CD4-positive, alpha-beta T cell treated with Interleukin-6 at 100 ng/mL for 8 hours (primary cell): Measurements from ENCODE around the gene GNAL.
"Not testable (repeated sequence)": the region's sequence is repeated elsewhere in the genome, so short reads cannot be mapped to it uniquely, and the experiment has no call there.

Experiments
- DNase-seq: peaks from one replicate; pipeline ENCODE4 v3.0.0-alpha.2; 2020; ENCODE audit warnings: mixed read lengths, low spot score

The GNAL gene

DNA sequence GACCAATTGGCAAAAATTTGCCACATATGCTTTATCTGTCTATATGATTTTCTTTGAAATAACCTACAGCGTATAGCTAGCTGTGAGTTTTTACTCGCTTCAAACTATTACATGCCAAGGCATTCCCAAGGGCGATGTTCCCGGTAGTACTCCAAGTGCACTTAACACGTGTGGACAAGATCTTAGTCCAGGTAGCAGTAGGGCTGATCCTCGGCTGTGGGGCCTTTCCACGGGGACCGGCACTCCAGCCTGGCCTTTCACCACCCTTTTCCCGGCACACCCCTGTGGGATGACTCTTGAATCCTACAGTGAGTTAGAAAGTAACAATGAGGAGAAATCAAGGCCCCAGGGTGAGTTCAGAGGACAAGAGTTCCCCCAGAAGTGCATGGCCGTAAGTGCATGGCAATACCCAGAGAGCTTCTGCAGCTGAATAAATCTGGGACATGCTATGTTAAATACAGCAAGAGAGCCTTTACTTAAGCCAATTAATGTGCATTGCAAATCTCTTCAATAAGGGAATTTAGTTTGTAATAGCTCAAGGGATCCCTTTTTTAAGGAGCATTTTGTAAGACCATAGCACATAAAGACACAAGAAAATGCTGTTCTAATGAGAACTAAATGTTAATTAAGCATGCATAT, 188.6 kb downstream of the GNAL start:
- no peak for DNase-seq

DNA sequence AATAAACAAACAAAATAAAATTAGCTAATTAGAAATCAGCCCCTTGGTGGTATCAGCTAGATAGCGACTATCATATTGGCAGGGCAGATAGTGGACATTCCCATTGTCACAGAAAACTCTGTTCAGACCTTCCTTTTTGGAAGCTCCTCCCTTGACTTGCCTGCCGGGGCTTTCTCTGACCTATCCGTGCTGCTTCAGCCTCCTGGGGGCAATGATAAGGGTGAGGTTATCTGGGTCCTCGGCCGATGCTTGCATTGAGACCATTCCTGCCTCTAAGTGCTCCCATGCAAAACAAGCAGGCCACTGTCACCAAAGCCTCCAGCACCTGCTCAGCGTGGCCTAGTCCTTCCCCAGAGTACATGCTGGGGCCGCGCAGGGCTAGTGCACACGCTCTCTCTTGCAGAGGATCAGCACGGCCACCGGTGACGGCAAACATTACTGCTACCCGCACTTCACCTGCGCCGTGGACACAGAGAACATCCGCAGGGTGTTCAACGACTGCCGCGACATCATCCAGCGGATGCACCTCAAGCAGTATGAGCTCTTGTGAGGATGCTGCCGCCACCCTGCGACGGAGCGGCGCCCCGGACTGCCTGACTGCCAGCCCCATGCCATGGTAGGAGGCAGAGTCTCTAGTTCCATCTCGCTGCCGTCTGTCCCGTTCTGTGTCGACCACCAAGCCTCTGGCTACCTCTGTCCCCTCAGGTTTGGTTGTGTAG, 191.7 kb downstream of the GNAL start:
- no peak for DNase-seq

DNA sequence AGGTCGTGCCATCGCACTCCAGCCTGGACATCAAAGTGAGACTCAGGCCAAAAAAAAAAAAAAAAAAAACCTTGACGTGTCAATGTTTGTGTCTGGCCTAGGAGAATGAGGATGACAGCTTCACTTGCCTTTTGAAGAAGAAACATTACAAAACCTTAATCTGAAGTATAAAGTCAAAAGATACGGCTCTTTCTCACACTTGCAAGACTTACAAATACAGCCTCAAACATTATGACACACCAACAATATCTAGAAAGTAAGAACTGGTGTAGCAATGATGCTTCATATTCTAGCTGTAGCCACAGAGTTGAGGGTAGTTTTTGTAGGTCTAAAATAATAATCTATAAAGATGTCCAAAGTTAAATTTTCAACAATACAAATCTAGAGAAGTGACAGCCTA, 193.6 kb downstream of the GNAL start:
- DNase-seq: no peak

DNA sequence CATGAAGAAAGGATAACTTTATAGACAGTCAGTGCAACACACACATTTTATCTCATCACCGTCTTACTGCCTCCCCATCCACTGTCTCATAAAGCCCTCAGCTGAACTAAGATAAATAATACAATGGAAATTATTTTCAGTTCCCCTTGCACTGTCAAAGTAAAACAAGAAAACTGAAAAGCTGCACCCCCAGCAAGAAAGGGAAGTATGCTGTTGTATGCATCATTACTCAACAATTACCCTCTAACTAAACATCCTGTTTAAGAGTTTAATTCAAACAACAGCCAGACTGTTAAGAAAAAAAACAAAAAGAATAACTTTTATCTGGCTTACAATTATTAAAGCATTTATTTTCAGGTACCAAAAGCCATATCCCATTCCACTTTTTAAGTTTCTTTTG, 194.1 kb downstream of the GNAL start:
- DNase-seq: no peak

DNA sequence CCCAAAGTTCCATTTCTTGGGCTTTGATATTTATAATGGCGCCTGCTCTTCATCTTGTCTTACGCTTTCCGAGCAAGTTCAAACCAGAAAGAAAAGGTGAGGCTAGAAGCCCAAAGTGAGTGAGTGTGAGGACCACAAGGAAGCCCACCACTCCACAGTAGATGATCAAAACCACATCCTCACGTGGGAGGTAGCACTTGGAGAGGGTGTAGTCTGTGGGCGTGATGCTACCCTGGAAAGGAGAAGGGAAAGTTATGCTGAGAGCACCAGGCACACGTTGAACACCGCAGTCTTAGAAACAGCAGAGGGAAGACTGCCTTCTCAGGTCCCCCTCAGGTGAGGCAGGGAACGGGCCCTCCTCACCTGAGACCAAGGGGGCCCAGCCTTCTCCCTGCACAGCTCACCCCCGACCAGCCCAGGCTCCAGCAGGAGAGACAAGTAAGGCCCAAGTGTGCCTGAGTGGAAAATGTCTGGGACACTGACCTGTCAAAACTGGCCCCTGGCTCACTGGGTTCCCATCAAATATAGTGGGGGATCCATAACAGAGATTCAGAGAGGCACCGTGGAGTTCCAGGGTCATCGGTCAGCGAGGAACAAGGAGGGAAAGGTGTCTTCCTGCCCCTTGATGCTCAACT, 195.4 kb downstream of the GNAL start:
- DNase-seq: no peak

DNA sequence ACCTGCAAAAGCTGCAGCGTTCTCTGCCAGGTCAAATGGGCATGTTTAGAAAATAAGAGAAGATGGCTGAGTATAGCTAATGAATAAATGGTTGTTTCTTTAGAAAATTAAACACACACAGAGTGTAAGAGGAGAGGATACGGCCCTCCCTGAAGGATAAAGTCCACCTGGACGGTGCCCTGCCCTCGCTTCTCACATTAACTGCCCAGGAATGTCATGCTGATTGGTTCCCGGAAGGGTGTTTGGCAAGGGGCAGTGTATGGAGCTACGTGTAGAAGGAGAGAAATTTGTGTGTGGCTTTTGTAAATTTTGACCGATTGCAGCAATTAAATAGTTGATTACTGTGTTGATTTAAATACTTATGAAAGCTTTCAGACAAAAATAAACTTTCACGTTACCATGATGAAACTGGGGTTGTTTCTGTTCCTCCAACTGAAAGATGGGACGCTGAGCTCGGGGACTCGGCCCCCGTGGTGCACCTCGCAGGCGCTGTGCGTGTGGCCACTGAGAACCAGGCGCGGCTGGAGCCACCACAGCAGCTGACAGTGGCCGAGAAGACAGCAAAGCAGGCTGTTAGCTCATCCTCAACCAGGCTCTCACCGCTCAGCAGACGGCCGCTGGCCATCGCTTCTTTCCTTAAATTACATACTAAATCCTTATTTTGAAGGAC, 196.3 kb downstream of the GNAL start:
- no peak for DNase-seq

DNA sequence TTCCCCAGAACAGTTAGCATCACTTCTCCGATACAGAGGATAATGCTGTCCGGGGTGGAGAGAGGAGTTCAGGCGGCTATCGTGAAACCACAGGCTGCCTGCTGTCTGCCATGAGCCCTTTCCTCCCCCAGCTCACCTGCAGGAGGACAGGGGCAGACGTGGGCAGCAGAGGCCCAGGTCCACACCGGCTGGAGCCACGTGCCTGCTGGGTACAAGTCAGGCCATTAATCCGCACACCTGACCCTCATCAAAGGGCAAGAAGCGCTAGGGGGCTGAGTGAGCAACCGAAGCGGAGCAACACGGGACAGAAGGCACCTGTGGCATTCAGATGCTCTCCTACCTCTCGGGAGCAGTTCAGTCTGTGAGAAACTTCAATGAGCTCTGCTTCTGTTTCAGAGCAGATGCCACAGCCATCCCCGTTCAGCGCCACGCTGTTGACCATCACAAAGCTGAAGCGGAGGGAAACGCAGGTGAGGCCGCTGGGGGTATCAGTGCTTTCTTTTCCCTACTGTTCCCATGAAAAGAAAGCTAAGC, 197.6 kb downstream of the GNAL start:
- no peak for DNase-seq

DNA sequence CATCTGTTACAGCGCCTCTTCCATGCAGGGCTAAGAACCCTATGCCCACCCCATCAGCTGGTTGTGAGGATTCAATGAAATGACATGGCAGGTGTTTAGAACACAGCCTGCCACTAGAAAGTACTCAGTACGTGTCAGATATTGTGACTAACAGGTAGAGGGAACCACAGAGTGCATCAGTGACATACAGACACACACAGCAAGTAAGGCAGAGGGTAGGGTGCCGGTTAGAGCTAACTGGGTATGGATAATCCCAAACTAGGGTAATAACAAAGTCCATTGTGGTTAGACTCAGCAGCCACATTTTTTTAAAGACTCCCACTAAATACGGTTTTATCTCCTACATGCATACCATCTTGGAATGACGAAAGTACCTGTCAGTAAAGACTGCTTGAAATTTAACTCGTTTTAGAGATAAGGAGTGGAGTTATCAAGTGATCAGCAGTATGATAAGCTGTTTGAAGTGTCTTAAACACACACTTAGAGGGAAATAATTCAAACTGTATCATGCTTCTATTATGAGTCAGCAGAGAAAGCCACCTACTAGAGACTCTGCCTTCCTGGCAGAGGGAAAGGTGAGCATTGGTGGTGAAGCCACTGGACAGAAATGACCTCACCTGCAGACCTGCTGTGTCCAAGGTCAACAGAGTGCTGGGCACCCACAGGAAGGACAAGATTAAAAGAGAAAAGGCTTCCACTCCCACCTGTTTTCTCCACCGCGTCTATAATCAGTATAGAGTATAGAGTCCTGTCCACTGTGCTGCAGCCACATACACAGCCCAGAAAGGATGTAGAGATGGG, 198.5 kb downstream of the GNAL start:
- no peak for DNase-seq

DNA sequence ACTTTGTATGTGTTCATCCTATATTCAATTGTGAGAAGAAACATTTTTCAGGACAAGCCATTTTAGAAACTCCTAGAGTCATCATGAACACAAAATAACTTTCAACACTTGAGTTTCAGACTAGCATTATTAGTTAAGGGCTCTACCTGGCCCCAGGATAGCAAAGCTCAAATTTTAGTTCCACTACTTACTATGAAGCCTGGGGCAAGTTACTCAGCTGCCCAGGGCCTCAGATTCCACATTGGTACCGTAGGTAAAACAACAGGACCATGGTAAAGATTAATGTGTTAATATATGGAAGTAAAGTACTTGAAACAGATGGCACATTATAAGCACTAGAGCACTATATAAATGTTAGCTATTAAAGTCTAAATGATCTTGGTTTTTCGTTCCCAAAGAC, 199.7 kb downstream of the GNAL start:
- no peak for DNase-seq

DNA sequence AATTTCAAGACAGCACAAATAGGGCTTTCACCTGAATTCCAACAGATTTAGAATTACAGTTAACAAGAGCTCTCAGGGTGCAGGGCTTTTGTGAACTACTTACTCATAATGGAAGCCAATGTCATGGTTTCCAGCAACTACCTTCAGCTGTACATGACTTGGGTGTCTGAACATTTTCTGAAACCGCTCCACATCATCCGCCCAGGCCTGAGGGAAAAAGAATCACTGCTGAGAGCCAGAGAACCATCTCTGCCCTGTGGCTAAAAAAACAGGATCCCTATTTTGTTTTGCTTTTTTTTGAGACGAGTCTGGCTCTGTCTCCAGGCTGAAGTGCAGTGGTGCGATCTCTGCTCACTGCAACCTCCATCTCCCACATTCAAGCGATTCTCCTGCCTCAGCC, 200.2 kb downstream of the GNAL start:
- no peak for DNase-seq

DNA sequence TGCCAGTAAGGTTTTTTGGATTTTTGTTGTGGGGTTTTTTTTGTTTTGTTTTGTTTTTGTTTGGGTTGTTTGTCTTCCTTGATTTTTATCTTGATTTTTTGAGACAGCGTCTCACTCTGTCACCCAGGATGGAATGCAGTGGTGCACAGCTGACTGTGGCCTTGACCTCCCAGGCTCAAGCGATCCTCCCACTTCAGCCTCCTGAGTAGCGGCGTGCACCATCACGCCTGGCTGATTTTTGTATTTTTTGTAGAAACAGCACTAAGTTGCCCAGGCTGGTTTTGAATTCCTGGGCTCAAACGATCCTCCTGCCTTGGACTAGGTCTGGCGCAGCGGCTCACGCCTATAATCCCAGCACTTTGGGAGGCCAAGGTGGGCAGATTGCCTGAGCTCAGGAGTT, 202.7 kb downstream of the GNAL start:
- DNase-seq: no peak

DNA sequence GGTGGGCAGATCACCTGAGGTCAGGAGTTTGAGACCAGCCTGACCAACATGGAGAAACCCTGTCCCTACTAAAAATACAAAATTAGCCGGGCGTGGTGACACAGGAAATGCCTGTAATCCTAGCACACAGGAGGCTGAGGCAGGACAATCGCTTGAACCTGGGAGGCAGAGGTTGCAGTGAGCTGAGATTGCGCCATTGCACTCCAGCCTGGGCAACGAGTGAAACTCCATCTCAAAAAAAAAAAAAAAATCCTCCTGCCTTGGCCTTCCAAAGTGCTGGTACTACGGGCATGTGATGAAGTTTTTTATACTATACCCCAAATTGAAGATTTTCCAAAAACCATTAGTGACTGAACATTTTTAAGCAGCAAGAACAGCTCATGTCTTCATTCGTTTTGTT, 203.4 kb downstream of the GNAL start:
- DNase-seq: not testable (repeated sequence)

DNA sequence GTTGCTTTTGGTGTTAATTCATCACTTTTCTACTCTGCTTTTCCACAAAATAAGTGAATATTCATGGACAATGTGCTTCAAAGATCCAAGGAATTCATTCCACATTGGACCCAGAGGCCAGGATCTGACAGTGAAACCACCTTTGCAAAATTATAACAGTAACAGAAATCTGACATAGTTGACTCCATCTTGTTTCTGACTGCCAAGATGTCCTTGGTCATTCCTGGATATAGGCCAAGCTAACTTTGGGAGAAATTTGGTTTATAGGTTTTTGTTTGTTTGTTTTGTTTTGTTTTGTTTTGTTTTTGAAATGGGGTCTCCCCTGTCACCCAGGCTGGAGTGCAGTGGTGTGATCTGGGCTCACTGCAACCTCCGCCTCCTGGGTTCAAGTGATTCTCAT, 208.7 kb downstream of the GNAL start:
- no peak for DNase-seq

DNA sequence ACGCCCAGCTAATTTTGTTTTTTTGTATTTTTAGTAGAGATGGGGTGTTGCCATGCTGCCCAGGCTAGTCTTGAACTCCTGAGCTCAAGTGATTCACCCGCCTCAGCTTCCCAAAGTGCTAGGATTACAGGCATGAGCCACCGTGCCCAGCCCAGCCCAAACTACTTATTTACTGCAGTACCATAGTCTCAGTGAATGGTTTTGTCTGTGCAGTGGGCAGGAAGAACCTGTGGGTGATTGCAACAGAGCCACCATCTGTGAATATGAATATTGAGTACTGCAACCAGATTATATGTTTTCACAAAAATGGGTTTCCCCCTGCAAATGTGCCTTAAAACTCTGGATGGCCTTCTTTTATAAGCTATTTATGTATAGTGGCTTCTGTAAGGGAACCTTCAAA, 210.0 kb downstream of the GNAL start:
- DNase-seq: no peak

DNA sequence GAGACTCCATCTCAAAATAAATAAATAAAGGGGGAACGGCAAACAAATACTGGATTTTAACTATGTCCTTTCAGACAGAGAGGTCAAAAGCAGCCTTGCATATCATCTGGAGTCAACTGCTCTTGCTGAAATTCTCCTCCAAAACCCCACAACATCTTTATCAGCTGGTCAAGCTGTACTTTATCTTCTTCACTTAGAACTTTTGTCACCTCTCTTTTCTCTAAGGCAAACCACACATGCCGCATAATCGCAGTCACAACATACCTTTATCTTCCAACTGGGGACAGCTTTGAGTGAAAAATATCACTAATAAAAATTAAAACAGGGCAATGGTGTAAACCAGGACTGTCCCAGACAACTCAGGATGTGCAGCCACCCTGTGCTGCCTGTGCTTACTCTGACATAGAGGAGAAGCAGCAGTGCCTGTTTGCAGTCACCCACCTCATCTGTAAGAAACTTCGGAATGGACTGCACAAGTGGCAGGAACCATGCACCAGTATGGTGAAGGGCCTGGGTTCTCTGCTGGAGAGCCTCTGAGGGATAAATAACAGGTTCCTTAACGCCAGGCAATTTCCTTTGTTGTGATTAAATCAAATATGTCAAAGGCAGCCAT, 212.9 kb downstream of the GNAL start:
- DNase-seq: no peak

DNA sequence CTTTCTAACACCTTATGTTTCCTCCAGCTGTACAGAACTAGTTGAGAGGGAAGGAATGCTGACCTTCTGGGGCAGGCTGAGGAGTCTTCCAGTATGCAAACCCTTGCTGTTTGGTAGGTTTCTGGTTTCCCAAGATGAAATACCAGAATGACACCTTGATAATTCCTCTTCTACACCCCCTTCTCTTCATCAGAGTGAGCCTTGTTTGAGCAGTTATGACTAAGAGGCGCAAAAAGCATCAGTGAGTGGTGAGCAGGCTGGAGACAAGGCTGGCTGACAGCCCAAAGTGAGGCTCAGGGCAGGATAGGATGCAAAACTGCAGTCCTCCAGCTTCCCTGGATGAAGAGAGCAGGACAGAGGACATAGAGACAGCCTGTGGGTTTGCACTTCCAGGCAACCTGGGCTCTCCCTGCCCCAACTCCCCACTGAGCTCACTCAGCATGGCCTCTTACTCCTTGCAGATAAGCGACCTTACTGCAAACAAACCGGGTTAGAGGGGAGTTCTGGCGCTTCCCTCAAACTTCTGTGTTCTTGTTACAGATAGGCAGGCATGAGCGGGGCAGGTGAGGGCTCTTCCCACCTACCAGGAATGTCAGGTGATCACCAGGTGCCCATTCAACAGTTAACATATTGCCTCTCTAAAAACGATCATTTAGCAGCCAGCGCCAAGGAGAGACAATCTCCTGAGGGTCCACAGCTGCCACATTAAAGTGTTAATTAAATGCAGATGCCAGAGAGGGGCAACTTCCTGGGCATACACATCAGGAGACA, 213.6 kb downstream of the GNAL start:
- DNase-seq: no peak

DNA sequence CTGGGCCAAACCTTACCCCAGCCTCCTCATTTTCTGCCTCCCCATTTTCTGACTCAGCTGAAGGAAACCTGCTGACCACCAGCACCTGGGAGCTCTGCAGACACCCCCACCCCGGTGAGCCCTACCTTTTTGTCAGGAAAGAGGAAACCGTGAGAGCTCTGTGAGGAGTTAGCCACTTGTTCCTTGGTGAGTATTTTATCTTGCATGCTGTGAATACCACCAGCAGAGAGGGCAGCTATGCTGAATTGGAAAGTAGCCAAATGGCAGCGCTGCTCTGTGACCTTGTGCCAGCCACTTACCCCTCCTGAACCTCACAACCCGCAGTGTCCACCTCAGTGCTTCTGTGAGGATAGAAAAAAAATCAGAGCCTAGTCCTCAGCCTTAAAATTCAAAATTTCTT, 216.5 kb downstream of the GNAL start:
- DNase-seq: no peak

DNA sequence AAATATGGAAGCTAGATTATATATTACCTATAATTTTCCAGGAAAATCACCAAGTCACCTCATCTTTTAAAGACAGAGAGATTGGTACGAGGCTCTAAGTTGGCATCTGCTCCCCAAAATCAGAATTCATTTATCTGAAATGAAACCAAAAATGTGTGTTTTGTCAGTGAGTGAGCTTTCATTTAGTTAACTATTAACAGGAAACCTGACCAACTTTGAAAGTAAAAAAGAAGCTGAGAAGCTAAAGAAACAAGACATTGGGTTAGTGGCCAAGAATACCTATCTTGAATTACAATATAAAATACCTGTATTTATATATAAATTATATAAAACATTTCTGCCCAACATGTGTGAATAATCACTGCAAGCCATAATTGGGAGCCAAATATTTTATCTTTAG, 217.1 kb downstream of the GNAL start:
- no peak for DNase-seq

DNA sequence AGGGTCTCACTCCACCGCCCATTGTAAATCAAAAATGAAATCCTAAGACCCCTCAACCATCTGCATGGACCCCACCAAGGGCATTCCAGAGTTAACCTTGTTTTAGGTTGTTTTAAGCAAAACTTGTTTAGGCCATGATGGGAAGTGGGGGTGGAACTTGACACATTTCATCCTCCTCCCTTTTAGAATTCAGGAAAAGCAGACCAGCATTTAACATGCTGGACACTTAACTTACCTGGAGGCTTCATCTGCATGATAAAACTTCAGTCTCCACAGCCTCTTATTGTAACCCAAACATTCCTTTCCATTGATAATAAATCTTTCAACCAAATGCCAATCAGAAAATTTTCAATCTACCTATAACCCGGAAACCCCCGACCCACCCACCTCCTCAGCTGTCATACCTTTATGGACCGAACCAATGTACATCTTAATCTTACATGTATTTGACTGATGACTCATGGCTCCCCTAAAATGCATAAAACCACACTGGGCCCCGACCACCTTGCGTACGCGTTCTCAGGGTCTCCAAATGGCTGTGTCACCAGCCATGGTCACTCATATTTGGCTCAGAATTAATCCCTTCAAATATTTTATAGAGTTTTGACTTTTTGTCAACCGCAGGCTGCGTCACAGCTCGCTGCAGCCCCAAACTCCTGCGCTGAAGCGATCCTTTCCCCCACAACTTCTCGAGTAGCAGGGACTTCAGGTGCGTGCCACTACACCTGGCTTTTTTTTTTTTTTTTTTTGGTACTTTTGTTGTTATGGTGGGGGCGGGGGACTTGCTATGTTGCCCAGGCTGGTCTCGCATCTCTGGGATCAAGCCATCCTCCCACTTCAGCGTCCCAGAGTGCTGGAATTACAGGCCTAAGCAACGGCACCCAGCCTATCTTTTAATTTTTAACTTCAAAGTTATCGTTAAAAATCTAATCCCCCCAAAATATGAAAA, 218.1 kb downstream of the GNAL start:
- DNase-seq: no peak
